ENCODE data around the gene S100B. TPM values are rescaled to one million over a fixed set of nuclear protein-coding genes. Genes with fewer than 3 reads are reported as not detected.

Gene S100B
- total RNA-seq, 1 donor from 2014 or later, result not detected

DNA sequence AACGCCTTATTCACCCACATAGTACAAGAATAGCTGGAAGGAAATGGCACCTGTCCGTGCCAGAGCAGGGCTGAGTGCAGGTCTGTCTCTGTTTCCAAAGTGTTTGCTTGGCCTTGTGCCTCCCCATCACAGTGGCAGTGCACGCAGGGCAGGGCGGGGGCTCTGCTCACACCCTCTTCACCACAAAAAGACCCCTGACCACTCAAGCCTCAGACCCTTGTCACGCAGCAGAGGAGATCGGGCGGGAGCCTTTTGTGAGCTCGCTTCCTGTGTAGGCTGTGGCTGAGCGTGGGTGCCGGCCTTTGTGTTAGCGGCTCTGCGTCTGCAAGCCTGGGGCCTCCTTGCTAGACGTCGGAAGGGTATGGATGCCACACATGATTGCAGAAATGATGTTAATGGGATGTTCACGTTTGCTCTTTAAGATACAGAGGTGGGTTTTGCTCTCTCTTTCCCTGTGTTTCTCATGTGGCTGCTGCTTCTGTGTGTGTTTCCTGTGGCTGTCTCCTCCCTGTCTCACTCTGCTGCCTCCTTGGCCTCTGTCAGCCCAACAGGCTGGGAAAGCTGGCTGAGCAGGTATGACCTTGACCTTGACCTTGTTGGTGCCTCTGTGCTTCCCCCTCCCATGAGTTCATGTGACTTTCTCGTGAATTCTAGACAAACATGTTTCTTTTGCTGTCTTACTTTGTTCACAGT is 45.4 kb downstream of the S100B start:
- Mint-ChIP-seq H3K4me3 (ENCODE audit: unreplicated experiment) (no peak overlapping the region), H3K27me3 (ENCODE audit: unreplicated experiment) (peaks cover 6% of the 10 kb centered on the region), H3K27ac (ENCODE audit: unreplicated experiment) (peak overlapping the region; percentile 55)

DNA sequence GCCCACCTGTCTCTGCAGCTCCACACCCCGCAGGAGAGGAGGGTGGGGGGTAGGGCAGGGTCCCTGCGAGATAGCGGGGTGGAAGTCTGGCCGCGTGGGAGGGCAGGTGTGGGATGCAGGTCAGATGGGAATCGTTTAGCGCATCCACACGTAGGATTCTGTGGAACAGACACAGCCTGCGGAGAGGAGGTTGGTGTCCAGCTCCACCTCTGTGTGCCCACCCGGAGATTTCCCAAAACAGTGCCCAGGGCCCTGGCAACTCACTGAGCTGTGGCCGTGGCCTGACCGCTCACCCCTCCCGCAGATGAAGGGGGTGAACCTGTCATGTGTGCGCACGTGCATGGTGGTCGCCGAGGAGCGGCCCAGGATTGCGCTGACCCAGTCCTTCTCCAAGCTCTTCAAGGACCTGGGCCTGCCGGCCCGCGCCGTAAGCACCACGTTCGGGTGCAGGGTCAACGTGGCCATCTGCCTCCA is 46.9 kb downstream of the S100B start:
- no peak overlapping the region for H3K27ac Mint-ChIP-seq (ENCODE audit: unreplicated experiment)
- H3K4me3 Mint-ChIP-seq (ENCODE audit: unreplicated experiment), result no peak overlapping the region
- peaks cover 8% of the 10 kb centered on the region for H3K36me3 Mint-ChIP-seq (ENCODE audit: unreplicated experiment)
- TF ChIP-seq, protein P1, sequence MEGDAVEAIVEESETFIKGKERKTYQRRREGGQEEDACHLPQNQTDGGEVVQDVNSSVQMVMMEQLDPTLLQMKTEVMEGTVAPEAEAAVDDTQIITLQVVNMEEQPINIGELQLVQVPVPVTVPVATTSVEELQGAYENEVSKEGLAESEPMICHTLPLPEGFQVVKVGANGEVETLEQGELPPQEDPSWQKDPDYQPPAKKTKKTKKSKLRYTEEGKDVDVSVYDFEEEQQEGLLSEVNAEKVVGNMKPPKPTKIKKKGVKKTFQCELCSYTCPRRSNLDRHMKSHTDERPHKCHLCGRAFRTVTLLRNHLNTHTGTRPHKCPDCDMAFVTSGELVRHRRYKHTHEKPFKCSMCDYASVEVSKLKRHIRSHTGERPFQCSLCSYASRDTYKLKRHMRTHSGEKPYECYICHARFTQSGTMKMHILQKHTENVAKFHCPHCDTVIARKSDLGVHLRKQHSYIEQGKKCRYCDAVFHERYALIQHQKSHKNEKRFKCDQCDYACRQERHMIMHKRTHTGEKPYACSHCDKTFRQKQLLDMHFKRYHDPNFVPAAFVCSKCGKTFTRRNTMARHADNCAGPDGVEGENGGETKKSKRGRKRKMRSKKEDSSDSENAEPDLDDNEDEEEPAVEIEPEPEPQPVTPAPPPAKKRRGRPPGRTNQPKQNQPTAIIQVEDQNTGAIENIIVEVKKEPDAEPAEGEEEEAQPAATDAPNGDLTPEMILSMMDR (IDR thresholded peaks at IDR 0.05; ENCODE audit: partially characterized antibody, unreplicated experiment), result no peak
- no peak for DNase-seq
- peaks cover 10% of the 10 kb centered on the region for H3K9me3 Mint-ChIP-seq (ENCODE audit: unreplicated experiment)
- peaks cover 6% of the 10 kb centered on the region for H3K27me3 Mint-ChIP-seq (ENCODE audit: unreplicated experiment)
- peaks cover 20% of the 10 kb centered on the region for H3K4me1 Mint-ChIP-seq (ENCODE audit: low read depth, unreplicated experiment)

More for the DNA sequence above, 45.4 kb downstream of the S100B start:
- DNase-seq, result no peak
- H3K9me3 Mint-ChIP-seq (ENCODE audit: unreplicated experiment), result peaks cover 12% of the 10 kb centered on the region
- H3K36me3 Mint-ChIP-seq (ENCODE audit: unreplicated experiment), result peaks cover 8% of the 10 kb centered on the region
- TF ChIP-seq, protein P1 (IDR thresholded peaks at IDR 0.05; ENCODE audit: partially characterized antibody, unreplicated experiment), result no peak
- peaks cover 24% of the 10 kb centered on the region for H3K4me1 Mint-ChIP-seq (ENCODE audit: low read depth, unreplicated experiment)

DNA sequence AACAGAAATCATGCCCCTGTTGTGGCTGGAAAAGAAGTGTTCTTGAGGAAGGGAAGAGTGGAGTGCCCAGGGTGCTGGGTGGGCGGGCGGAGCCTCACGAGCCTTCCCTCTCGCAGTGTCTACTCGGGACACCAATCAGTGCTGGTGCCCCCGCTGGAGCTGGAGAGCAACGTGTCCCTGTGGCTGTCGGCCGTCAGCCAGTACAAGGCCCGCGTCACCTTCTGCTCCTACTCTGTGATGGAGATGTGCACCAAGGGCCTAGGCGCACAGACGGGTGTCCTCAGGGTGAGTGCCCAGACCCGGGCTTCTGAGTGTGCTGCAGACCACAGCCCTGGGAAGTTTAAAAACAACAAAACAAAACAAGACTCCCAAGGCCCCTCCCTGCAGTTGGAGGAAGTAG is 47.4 kb downstream of the S100B start:
- peaks cover 10% of the 10 kb centered on the region for H3K9me3 Mint-ChIP-seq (ENCODE audit: unreplicated experiment)
- H3K4me1 Mint-ChIP-seq (ENCODE audit: low read depth, unreplicated experiment), result peaks cover 19% of the 10 kb centered on the region
- H3K27ac Mint-ChIP-seq (ENCODE audit: unreplicated experiment), result no peak overlapping the region
- no peak overlapping the region for H3K4me3 Mint-ChIP-seq (ENCODE audit: unreplicated experiment)
- H3K27me3 Mint-ChIP-seq (ENCODE audit: unreplicated experiment), result peaks cover 6% of the 10 kb centered on the region
- TF ChIP-seq, protein P1 (IDR thresholded peaks at IDR 0.05; ENCODE audit: partially characterized antibody, unreplicated experiment), result no peak
- DNase-seq, result no peak
- peaks cover 8% of the 10 kb centered on the region for H3K36me3 Mint-ChIP-seq (ENCODE audit: unreplicated experiment)

DNA sequence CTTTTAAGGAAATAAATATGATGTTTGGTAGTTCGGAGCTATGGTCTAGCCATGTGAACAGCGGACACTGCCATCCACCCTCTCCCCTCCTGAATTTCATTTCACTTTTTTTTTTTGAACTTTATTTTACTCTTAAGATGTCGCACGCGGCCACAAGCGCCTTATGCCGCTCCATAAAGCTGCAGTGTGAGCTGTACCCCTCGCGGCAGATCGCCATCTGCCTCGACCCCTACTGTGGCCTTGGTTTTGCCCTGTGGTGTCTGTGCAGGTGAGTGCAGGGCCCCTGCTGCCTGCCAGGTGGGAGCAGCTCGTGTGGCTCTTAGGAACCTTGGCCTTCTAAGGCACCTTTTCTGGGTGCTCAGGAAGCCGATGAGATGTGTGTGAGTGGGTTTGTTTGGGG is 48.1 kb downstream of the S100B start:
- Mint-ChIP-seq H3K36me3 (ENCODE audit: unreplicated experiment) (peaks cover 8% of the 10 kb centered on the region), H3K27ac (ENCODE audit: unreplicated experiment) (no peak overlapping the region), H3K4me1 (ENCODE audit: low read depth, unreplicated experiment) (peaks cover 18% of the 10 kb centered on the region), H3K9me3 (ENCODE audit: unreplicated experiment) (peaks cover 10% of the 10 kb centered on the region), H3K4me3 (ENCODE audit: unreplicated experiment) (no peak overlapping the region), H3K27me3 (ENCODE audit: unreplicated experiment) (peaks cover 6% of the 10 kb centered on the region)
- TF ChIP-seq, protein P1 (IDR thresholded peaks at IDR 0.05; ENCODE audit: partially characterized antibody, unreplicated experiment), result no peak
- no peak for DNase-seq

DNA sequence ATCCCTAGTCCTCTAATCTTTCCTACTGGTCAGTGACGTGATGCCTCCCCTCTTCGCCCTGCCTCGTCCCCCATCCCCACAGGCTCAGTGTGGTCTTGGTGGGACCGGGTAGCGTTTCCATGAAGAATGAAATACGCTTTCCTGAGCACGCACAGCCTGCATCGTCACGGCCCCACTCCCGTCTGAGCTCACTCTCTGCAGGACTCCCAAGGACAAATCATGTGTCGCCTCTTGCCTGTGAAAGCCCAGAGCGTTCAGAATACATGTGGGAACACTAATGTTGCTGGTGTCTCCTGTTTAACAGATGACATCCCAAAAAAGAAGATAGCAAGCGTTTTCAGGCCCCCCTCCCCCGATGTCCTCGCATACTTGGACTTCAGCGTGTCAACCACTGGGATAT is 49.2 kb downstream of the S100B start:
- Mint-ChIP-seq H3K4me3 (ENCODE audit: unreplicated experiment) (no peak overlapping the region), H3K36me3 (ENCODE audit: unreplicated experiment) (peaks cover 8% of the 10 kb centered on the region), H3K27ac (ENCODE audit: unreplicated experiment) (no peak overlapping the region), H3K9me3 (ENCODE audit: unreplicated experiment) (peaks cover 8% of the 10 kb centered on the region), H3K27me3 (ENCODE audit: unreplicated experiment) (peaks cover 6% of the 10 kb centered on the region), H3K4me1 (ENCODE audit: low read depth, unreplicated experiment) (peaks cover 12% of the 10 kb centered on the region)
- TF ChIP-seq, protein P1 (IDR thresholded peaks at IDR 0.05; ENCODE audit: partially characterized antibody, unreplicated experiment), result no peak
- no peak for DNase-seq

All from glutamatergic neuron (in vitro differentiated cells).